HG03097 (cell line): Measurements from ENCODE around the gene AKAP3.
A peak's percentile ranks its signal among the peaks of the same experiment; 100 is the strongest.

Experiments used
- ATAC-seq: cut with Tn5 transposase; IDR thresholded peaks from one replicate; pipeline ENCODE4 v1.9.1; 2021; ENCODE audit not compliant: unreplicated experiment, low FRiP score

AKAP3 gene

DNA sequence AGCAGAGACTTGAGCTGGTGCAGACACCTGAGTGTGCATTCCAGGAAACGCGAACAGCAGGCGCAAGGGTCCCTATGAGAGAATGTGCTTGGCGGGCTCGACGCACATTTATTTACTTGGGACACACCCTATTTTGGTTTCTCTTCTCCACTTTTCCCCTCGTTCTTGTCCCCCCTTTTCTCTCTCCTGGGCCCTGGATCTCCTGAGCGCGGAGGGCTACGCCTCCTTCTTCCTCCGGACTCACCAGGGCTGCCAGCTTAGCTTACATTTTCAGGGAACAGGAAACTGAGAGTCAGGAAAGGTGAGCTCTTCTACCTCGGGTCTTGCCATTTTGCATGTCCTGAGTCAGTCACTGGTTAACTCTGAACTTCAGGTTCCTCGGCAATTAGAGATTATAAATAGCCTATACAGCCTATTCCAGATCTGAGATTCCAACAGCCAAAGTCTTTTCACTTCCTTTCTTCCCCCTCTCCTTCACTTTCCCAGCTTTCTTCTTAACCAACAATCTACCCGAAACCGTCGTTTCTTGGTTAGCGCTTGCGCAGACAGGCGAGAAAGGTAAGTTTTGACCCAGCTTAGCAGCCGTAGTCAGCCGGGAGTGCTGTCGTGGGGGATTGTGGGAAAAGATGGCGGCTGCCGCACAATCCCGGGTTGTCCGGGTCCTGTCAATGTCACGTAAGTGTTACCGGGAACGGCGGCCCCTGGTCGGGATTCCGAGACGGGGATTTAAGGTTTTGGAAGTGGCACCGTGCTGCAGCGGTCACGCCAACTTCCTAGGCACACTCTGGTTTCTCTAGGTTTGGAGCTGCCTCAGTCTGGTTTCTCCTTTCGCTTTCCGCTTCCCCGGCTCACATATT lies at the start of gene AKAP3, which contains the start of gene NDUFA9:
Gene AKAP3 (minus strand): TSS at position 551 of the 857 bp plus-strand sequence. CDS start 10,855 bp downstream, outside the sequence.
Gene NDUFA9 (plus strand): TSS at position 614 of the 857 bp plus-strand sequence. CDS start 13 bp downstream, at position 627.
- peak; percentile 82 for ATAC-seq

DNA sequence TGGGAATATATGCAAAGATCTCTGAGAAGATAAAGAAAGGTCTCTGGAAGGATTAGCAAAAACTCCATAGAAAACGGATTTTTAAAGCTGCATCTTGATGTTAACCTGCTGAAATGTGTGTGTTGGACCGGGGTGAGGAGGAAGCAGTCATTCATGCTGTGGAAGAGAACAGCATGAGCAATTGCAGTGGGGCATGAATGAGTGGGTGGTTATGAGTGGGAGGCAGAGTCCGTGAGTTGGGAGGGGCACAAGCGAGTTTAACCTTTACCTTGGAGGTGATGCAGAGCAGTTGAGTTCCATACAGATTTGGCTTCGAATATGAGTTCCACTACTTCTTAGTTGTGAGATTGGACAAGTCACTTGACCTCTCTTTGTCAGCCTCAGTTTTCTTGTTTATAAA lies 41.9 kb upstream of the AKAP3 start:
- no peak for ATAC-seq

DNA sequence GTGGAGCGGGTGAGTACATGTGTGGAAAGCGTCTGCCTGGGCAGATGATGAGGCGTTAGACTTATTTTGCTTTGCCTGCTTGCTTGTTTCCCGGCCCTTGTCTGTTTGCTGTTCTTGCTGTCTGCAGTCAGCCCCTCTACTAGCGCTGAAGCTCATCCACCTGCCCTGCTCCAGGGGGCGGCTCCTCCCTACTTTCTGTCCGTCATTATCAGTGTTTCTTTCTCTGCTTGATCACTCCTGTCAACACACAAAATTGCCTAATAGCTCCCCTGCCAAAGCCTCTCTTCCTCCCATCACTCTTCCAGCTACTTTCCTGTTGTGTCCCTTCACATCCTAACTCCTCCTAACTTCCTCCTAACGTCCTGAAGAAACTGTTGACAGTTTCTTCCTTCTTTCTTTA lies 36.5 kb upstream of the AKAP3 start:
- ATAC-seq: no peak

DNA sequence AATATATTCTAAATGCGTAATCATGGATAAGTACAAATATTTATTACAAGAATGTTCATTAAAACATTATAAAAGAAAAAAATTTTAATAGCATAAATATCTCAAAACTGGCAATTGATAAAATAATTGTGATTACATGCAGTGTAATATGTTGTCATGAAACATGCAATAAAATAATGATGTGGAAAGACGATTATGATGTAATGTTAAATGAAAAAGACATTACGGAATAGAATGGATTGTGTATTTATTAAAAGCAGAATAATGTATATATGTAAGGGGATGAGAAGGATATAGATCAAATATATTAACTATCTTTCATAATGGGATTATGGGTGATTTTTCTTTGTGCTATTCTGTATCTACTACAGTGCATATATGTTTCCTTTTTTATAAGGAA lies 32.9 kb upstream of the AKAP3 start:
- no peak for ATAC-seq

DNA sequence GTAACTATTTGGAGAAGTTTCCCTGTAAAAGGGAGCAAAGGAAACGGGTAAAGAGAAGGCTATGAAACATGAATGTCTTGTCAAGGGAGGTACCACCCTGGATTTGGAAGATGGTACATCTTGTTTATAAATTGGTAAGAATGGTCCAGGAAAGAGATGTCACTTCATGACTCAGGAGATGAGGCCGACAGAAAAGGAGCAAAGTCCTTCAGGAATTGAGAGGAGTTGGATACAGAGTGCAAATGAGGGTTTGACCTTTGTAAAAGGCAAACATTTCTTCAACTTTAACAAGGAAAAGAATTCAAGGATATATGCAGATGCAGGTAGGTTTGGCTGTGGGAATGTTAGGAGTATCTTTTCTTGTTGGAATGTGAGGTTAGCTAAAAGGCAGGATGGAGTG lies 30.9 kb upstream of the AKAP3 start:
- ATAC-seq: no peak

DNA sequence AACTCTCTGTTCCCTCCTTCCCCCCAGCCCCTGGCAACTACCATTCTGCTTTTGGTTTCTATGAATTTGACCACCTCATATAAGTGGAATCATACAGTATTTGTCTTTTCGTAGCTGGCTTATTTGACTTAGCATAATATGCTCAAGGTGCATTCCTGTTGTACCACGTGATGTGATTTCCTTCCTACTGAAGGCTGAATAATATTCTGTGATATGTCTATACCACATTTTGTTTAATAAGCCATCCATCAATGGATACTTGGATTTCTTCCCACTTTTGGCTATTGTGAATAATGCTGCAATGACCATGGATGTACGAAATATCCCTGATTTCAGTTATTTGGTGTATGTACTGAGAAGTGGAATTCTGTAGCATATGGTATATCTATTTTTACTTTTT lies 16.4 kb upstream of the AKAP3 start:
- no peak for ATAC-seq

DNA sequence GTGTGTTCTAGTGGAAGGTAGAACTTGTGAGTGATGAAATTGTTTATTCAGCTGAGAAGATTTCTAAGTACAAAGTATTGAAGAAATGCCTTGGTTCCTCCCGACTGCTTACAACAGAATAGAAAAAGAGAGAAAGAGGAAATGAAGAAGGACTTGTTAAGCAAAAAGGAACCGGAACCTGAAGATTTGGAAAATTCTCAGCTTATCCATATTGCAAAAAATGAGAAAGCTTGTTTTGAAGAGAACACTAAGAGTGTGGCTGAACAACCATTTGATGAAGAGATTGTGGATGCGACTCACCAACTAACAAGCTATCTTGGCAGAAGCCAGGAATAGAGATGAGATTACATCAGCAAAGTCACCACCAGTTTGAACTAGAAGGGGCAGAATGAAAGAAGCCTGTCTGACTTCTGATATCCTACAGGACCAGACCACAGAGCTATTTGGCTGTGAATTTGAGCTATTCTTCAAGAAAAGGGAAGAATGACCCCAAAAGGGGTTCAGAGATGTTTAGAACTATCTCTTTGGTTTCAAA lies 15.2 kb upstream of the AKAP3 start:
- no peak for ATAC-seq

DNA sequence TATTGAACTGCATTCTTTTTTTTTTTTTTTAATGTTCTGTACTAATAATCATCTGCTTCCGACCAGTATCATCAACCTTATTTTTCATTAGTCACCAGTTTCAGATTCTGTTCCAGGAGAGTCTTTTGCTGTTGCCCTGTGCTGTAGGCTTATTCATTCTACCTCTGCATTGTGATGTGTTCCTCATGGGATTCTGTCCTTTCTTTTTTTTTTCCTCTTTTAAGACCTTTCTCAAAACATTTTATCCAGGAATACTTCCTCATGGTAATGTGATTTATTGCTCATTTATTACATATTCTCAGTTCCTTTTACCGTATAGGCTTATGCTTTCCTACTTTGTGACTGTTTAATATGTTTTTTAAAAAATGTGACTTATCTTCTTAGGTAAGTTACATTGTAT lies 4.8 kb upstream of the AKAP3 start:
- no peak for ATAC-seq

DNA sequence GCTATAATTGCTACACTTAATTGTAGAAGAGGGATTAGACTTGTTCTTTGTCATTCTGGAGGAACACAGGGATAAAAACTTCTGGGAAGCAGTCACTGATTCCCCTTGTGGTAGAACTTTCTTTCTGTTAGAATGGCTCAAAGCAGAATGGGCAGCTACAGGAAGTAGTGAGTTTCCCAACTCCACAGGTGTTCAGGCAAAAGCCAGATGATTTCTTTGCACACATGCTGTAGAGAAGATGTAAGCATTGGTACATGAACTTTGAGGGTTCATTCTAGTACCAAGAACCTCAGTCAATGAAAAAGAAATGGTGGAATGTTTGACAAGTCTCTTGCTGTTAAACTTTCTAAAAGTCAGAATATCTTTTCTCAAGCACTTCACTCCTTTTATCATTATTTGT lies 4.4 kb upstream of the AKAP3 start:
- no peak for ATAC-seq

DNA sequence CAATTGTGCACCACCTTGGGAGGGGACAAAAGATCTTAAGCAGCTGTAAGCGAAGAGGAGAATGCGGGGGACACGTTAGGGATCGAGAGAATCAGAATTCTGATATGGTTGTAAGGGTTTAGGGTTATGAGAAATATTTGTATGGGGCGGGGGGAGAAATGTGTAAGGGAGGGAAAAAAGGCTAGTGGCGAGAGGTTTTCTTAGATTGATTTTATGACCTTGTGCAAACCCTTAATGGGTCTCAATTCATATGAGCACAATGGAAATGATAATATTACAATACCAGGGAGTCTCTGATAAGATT lies 459 bp upstream of the AKAP3 start:
- ATAC-seq: no peak

DNA sequence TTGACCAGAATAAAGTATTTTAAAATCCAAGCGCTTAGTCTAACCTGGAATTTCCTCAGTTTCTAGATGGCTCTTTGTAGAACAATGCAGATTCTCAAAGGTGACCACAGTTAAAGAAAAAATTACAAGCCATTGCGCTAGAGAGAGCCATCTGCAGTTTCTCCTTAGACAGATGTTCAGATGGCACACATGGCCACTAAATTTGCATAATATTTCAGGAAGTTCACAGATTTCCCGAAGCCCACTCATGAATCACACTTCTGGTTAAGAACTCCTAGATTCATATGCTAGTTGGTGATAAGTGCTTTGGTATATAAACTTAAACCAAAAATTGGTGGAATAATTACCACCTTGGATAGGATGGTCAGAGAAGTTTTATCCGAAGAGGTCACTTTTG lies 749 bp downstream of the AKAP3 start:
- no peak for ATAC-seq

DNA sequence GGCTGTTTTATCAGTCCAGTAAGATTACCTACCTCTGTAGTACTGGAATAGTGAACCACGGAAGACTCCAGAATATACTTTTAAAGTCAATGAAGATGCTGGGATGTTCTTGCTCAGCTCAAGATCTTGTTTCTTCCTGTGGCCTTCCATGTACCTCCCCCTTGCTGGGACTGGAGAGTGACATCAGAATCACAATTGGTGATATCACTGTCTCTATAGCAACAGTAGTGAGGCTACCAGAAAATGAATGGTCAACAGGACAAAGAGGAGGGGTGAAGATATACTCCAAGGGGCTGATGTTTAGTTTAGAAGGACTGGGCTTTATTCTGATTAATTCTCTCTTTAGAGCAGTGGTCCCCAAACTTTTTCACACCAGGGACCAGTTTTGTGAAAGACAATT lies 3.8 kb downstream of the AKAP3 start:
- no peak for ATAC-seq

DNA sequence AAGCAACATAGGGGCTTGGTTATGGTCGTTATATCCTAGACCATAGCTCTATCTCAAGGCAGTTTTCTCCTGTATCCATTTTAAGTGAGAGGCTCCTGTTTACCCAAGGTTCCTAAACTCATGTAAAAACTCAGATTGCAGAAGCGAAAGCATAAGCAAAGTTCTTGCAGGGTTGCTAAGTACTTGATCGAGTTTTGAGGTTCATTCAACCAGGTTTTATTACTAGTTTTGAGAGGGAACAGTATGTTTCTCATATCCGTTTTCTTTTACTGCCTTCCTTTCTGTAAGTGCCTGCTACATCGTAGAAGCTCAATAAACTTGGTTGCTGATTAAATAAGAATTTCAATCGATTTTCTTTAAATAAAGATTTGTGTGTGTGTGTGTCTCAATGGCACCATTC lies 5.1 kb downstream of the AKAP3 start:
- no peak for ATAC-seq

DNA sequence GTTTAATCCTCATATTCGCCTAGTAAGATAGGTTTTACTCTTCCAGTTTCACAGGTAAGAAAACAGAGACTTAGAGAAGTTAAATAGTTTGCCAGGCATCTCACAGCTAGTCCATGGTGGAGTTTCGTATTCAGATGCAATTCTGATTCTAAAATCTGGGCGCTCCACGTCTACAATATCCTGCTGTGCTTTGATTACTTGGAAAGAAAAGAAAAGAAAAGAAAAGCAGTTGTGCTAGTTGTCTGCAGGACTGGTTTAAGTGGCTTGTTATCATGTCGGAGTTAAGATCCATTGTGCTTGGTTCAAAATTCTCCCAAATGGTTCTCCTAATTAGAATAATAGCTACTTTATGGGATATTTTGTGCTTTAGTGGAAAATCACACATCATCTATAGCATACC lies 18.6 kb downstream of the AKAP3 start:
- ATAC-seq: no peak

DNA sequence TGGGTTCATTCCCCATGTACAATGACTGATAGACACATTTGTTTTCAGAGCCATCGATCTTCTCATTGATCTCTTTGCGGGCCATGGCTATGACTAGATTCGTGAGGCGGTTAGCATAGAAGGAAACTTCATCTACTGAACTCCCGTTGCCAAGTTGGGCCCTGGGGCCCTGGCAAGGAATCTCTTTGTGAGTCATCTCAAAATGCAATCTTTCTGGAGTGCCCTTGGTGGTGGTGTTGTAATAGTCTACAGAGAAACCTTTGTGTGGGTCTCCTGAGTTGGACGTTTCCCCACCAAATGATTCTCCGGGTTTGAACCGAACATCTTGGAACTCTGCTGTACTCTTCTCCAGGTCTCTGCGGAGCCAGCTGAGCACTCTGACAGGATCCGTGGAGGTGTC lies 20.4 kb downstream of the AKAP3 start:
- no peak for ATAC-seq

DNA sequence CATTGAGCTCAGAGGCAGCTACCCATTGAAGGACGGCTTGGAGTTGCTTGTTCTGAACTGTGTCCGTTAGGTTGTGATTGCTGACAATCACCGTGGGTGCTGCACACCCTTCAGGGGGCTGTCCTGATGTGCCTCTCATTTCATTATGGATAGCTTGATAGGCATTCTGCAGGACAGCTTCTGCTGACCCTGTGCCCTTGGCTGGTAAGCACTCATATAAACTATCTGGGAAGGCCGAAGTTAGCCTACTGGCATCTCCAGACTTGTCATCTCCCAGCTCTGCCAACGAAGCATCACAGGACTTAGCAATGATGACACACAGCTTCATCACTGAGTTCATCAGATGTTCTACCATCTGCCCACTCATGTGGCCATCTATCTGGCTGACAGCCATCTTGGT lies 22.3 kb downstream of the AKAP3 start:
- ATAC-seq: no peak

DNA sequence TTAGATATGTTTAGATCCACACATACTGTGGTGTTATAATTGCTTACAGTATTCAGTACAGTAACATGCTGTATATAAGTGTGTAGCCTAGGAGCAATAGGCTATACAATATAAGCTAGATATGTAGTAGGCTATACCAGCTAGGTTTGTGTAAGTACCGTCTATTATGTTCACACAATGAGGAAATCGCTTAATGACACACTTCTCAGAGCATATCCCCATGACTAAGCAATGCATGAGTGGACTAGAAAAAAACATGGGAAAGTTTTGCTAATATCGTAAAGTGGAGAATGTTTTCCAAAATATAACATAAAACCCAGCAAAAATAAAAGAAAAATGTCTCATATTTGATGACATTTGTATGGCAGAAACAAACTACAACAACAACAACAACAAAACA lies 27.3 kb downstream of the AKAP3 start:
- no peak for ATAC-seq

DNA sequence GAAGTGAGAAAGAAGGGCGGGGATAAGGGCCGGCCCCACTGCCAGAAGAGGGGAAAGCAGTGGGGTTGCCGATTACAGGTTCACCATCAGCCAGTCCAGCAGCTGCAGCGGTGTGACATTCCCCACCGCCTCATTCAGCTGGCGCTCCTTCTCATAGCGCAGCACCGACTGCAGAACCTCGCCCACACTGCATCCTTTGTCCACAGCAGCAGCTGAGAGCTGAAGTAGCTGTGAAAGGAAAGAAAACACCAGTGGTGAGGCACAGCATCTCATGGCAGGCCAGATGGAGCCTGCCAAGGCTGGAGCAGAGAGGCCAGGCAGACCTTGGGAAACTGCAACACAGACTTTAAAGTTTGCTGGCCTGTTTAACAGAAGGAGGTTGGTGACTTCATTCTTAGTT lies 33.2 kb downstream of the AKAP3 start:
- ATAC-seq: no peak

DNA sequence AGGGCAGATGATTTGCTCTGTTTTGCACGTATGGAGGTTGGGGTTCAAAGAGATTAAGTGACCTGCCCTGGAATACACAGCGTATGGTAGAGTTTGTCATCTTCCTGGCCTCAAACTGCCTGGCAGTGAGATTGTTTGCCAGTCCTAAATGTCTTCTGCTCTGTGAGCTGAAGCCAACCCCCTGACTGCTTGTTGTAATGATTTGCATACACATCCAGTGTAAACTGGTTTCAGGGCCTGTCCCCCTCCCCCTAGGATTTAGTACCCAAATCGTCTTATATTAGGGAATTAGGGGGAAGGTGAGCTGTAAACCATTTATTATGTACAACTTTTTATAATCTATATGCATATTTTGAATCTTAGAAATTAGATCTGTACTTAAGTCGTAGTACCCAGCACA lies 38.4 kb downstream of the AKAP3 start:
- ATAC-seq: no peak

DNA sequence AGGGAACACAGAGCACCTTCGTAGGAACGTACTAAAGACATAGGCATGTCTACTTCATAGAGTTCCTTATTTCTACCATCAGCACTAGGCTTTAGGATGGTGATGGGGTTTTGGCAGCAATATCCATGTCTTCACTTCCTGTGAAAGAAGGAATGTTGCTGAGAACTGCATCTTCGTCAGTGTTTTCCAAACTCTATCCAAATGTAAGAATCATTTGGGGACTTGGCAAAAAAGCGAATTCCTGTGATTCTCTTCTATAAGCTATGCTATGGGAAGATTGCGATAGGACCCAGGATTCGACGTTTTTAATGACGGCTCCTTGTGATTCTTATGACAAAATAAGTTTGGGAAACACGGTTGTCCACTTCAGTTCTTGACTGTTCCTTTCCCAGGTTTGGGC lies 39.8 kb downstream of the AKAP3 start:
- ATAC-seq: no peak

DNA sequence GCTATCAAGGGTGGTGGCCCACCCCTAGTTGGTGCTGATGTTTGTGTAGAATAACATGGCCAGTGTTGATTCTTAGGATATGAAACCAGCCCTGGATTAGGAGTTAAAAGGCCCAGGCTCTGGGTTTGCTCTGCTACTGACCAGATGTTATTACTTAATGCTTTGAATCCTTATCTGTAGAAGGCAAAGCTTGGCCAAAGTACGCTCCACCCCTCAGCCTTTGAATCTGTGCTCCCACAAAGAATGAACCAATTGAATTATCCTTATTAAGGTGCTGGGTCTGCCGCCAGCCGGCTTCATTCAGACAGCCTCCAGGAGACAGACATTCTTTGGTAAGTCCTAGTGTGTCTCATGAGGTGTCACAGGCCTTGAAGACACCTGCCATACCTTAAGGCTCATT lies 41.8 kb downstream of the AKAP3 start:
- no peak for ATAC-seq

DNA sequence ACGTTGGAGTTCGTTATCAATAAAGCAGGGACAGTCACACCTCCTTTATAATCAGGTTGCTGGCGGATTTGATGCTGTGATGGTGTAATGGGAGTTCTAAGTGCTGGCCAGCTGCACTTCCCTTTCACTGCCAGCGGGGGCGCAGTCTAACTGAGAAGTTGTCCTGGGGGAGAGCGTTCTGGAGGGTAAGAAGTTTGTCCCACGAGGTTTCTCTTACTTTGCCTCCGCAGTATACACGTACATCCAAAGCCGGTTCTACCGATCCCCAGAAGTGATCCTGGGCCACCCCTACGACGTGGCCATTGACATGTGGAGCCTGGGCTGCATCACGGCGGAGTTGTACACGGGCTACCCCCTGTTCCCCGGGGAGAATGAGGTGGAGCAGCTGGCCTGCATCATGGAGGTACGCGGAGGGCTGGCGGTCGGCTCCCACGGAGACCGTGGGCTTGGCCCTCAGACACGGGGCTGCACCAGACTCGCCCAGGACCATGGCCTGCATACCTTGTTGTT lies 44.1 kb downstream of the AKAP3 start:
- ATAC-seq: peak; percentile 91
